H9 (cell line): ENCODE results near the gene MGRN1. TPM values are rescaled to one million over a fixed set of nuclear protein-coding genes. Genes with fewer than 3 reads are reported as not detected.
A peak's percentile ranks its signal among the peaks of the same experiment; 100 is the strongest.

Experiments used
- DNase-seq: peaks from one replicate; pipeline ENCODE4 v3.0.0-alpha.2; 2017
- H2AFZ ChIP-seq: one replicate; pipeline ENCODE4 v1.6.1; 2013; ENCODE audit warnings: mild to moderate bottlenecking, low read length, control low read depth, moderate library complexity
- H2AK5ac ChIP-seq: 2 replicates; pipeline ENCODE4 v1.6.1; 2013; ENCODE audit warnings: low read length, control low read depth, mixed read lengths; ENCODE audit not compliant: insufficient read length
- H2BK120ac ChIP-seq: one replicate; pipeline ENCODE4 v1.6.1; 2013; ENCODE audit warnings: low read depth, mild to moderate bottlenecking, low read length, control low read depth, inconsistent platforms; ENCODE audit not compliant: poor library complexity, severe bottlenecking
- H2BK12ac ChIP-seq: 2 replicates; pipeline ENCODE4 v1.6.1; 2013; ENCODE audit warnings: low read length, control low read depth, mixed read lengths, low read depth; ENCODE audit not compliant: insufficient read length
- H2BK15ac ChIP-seq: 2 replicates; pipeline ENCODE4 v1.6.1; 2013; ENCODE audit warnings: low read depth, low read length, control low read depth
- H2BK20ac ChIP-seq: one replicate; pipeline ENCODE4 v1.6.1; 2013; ENCODE audit warnings: low read depth, mild to moderate bottlenecking, low read length, control low read depth, inconsistent platforms; ENCODE audit not compliant: poor library complexity, severe bottlenecking
- H2BK5ac ChIP-seq: 2 replicates; pipeline ENCODE4 v1.6.1; 2013; ENCODE audit warnings: low read length, control low read depth, mixed read lengths; ENCODE audit not compliant: insufficient read length
- H3K14ac ChIP-seq: 2 replicates; pipeline ENCODE4 v1.6.1; 2013; ENCODE audit warnings: low read length, control low read depth; ENCODE audit not compliant: insufficient read depth
- H3K18ac ChIP-seq: 2 replicates; pipeline ENCODE4 v1.6.1; 2013; ENCODE audit warnings: low read depth, mild to moderate bottlenecking, mixed read lengths, low read length, control low read depth; ENCODE audit not compliant: insufficient read length
- H3K23ac ChIP-seq: 2 replicates; pipeline ENCODE4 v1.6.1; 2013; ENCODE audit warnings: low read length, control low read depth, mixed read lengths, low read depth; ENCODE audit not compliant: insufficient read length
- H3K23me2 ChIP-seq: 2 replicates; pipeline ENCODE4 v1.6.1; 2013; ENCODE audit warnings: low read depth, mild to moderate bottlenecking, mixed read lengths, low read length, control low read depth; ENCODE audit not compliant: insufficient read length, poor library complexity, severe bottlenecking
- H3K27ac ChIP-seq: 2 replicates; pipeline ENCODE4 v1.5.1; 2013; ENCODE audit warnings: low read length, control low read depth, mixed read lengths, low read depth; ENCODE audit not compliant: insufficient read length
- H3K27me3 ChIP-seq: 2 replicates; pipeline ENCODE4 v1.6.1; 2013; ENCODE audit warnings: low read length, control low read depth, inconsistent platforms; ENCODE audit not compliant: insufficient read depth
- H3K4ac ChIP-seq: 2 replicates; pipeline ENCODE4 v1.6.1; 2013; ENCODE audit warnings: low read depth, mild to moderate bottlenecking, control low read depth, inconsistent platforms, low read length, moderate library complexity
- H3K4me1 ChIP-seq: 2 replicates; pipeline ENCODE4 v1.6.1; 2013; ENCODE audit warnings: low read length, control low read depth, inconsistent platforms; ENCODE audit not compliant: insufficient read depth
- H3K4me2 ChIP-seq: 2 replicates; pipeline ENCODE4 v1.6.1; 2013; ENCODE audit warnings: low read length, control low read depth, mixed read lengths; ENCODE audit not compliant: insufficient read length, insufficient read depth
- H3K56ac ChIP-seq: 2 replicates; pipeline ENCODE4 v1.6.1; 2013; ENCODE audit warnings: low read depth, mild to moderate bottlenecking, mixed read lengths, low read length, control low read depth; ENCODE audit not compliant: insufficient read length
- H3K79me1 ChIP-seq: 2 replicates; pipeline ENCODE4 v1.6.1; 2013; ENCODE audit warnings: low read depth, mild to moderate bottlenecking, moderate library complexity, low read length, control low read depth, inconsistent platforms; ENCODE audit not compliant: insufficient read depth, poor library complexity, severe bottlenecking
- H3K79me2 ChIP-seq: 2 replicates; pipeline ENCODE4 v1.6.1; 2013; ENCODE audit warnings: low read length, control low read depth, inconsistent platforms; ENCODE audit not compliant: insufficient read depth
- H3K9ac ChIP-seq: 2 replicates; pipeline ENCODE4 v1.6.1; 2013; ENCODE audit warnings: low read length, control low read depth, mixed read lengths; ENCODE audit not compliant: insufficient read length; ENCODE audit errors: extremely low read depth
- H3K9me3 ChIP-seq: one replicate; pipeline ENCODE4 v1.6.1; 2013; ENCODE audit warnings: low read depth, low read length, inconsistent platforms; ENCODE audit not compliant: control insufficient read depth
- H3T11ph ChIP-seq: one replicate; pipeline ENCODE4 v1.6.1; 2013; ENCODE audit warnings: mild to moderate bottlenecking, low read length, control low read depth, inconsistent platforms
- H4K20me1 ChIP-seq: one replicate; pipeline ENCODE4 v1.6.1; 2013; ENCODE audit not compliant: control insufficient read depth, insufficient read length, insufficient read depth
- H4K5ac ChIP-seq: 2 replicates; pipeline ENCODE4 v1.6.1; 2013; ENCODE audit warnings: low read depth, mild to moderate bottlenecking, mixed read lengths, low read length, control low read depth; ENCODE audit not compliant: insufficient read length
- H4K8ac ChIP-seq: replicated peaks from 2 replicates; pipeline ENCODE4 v1.6.1; 2013; ENCODE audit warnings: low read length, control low read depth, mixed read lengths, low read depth; ENCODE audit not compliant: insufficient read length
- H4K91ac ChIP-seq: 2 replicates; pipeline ENCODE4 v1.6.1; 2013; ENCODE audit warnings: low read depth, mild to moderate bottlenecking, moderate library complexity, mixed read lengths, low read length, control low read depth; ENCODE audit not compliant: insufficient read length
- H3K27ac Mint-ChIP-seq, 3 experiments: 2 replicates in 2 of 3; 3 replicates in 1 of 3; pipeline ENCODE4 v1.8.0; 2020 to 2021; ENCODE audit warnings: mixed read lengths in 3 of 3, mild to moderate bottlenecking in 1 of 3, moderate library complexity in 1 of 3
- H3K27me3 Mint-ChIP-seq: 2 replicates; pipeline ENCODE4 v1.8.0; 2021; ENCODE audit warnings: low read depth, mild to moderate bottlenecking, moderate library complexity, mixed read lengths
- H3K36me3 Mint-ChIP-seq, 3 experiments: 2 replicates in 2 of 3; 3 replicates in 1 of 3; pipeline ENCODE4 v1.8.0; 2020 to 2021; ENCODE audit warnings: low read depth in 3 of 3, mixed read lengths in 3 of 3; ENCODE audit not compliant: insufficient read depth in 1 of 3
- H3K4me1 Mint-ChIP-seq, 2 experiments: 2 replicates each; pipeline ENCODE4 v1.8.0; 2020; ENCODE audit warnings: mixed read lengths in 2 of 2
- H3K4me3 Mint-ChIP-seq, 2 experiments: 2 replicates in 1 of 2; 3 replicates in 1 of 2; pipeline ENCODE4 v1.8.0; 2020 to 2021; ENCODE audit warnings: mild to moderate bottlenecking in 2 of 2, mixed read lengths in 2 of 2, moderate library complexity in 1 of 2
- H3K9me3 Mint-ChIP-seq, 2 experiments: 2 replicates in 1 of 2; 3 replicates in 1 of 2; pipeline ENCODE4 v1.8.0; 2020; ENCODE audit warnings: mild to moderate bottlenecking in 2 of 2, mixed read lengths in 2 of 2, moderate library complexity in 1 of 2
- whole genome bisulfite sequencing: extraction: QIAGEN DNeasy Blood & Tissue Kit; methylation state at CpG from one replicate; pipeline ENCODE4 v1.1.7; 2013; ENCODE audit warnings: missing lambda C conversion rate, low lambda C conversion rate, mixed read lengths; ENCODE audit not compliant: insufficient read length; ENCODE audit errors: extremely low coverage; 5-methylcytosine and 5-hydroxymethylcytosine counted together
- total RNA-seq: library from RNA; stranded (reverse); gene quantifications from 2 replicates; pipeline ENCODE4 v1.2.1, GENCODE V29; 2021
- TF ChIP-seq, protein P1 (sequence below): fragments of 200-600 bp; sonication (generic); conservative IDR thresholded peaks from 3 replicates; pipeline ENCODE4 v1.8.0; 2021; ENCODE audit warnings: antibody characterized with exemption, mild to moderate bottlenecking

MGRN1 gene
- total RNA-seq, 1 experiment from 2014 or later, result 91.6 TPM

DNA sequence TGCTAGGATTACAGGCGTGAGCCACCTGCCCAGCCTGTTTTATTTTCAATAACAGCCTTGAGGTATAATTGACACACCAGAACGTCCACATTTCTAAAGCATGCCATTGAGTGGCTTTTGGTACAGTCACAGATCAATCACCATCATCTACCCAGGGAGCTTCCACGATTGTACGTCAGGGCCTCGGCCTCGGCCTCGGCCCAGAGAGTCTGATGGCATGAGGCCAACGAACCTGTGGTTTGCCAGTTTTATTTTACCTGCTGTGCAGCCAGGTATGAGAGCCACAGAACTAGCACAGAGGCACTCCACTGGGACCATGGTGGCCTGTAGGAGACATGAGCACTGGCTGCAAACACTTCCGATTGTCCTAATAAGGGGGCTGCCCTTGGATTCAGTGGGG is 18.3 kb upstream of the MGRN1 start:
- Histone ChIP-seq H3K56ac (no peak overlapping the region), H3K27ac (no peak overlapping the region), H4K91ac (no peak overlapping the region), H3K27me3 (no peaks in the 10 kb centered on the region), H3K18ac (no peak overlapping the region), H4K5ac (no peak overlapping the region), H2BK15ac (no peak overlapping the region), H2BK5ac (no peak overlapping the region), H3K9ac (no peak overlapping the region), H2BK12ac (no peak overlapping the region), H4K8ac (no peak overlapping the region), H3K23me2 (no peaks in the 10 kb centered on the region), H2AFZ (no peak overlapping the region), H3K4me1 (no peaks in the 10 kb centered on the region), H3K14ac (no peak overlapping the region), H3K79me2 (peaks cover 5% of the 10 kb centered on the region; the same call in 1 of the 2 replicates), H3K23ac (no peak overlapping the region), H3K79me1 (peaks cover 3% of the 10 kb centered on the region), H3K4me2 (no peak overlapping the region), H3T11ph (no peak overlapping the region), H4K20me1 (no peaks in the 10 kb centered on the region), H2BK120ac (no peak overlapping the region), H2BK20ac (no peak overlapping the region), H2AK5ac (no peak overlapping the region), H3K9me3 (no peaks in the 10 kb centered on the region), H3K4ac (no peak overlapping the region)
- no CpG with 5 or more reads among the region's 9 CpGs for WGBS
- TF ChIP-seq, protein P1, sequence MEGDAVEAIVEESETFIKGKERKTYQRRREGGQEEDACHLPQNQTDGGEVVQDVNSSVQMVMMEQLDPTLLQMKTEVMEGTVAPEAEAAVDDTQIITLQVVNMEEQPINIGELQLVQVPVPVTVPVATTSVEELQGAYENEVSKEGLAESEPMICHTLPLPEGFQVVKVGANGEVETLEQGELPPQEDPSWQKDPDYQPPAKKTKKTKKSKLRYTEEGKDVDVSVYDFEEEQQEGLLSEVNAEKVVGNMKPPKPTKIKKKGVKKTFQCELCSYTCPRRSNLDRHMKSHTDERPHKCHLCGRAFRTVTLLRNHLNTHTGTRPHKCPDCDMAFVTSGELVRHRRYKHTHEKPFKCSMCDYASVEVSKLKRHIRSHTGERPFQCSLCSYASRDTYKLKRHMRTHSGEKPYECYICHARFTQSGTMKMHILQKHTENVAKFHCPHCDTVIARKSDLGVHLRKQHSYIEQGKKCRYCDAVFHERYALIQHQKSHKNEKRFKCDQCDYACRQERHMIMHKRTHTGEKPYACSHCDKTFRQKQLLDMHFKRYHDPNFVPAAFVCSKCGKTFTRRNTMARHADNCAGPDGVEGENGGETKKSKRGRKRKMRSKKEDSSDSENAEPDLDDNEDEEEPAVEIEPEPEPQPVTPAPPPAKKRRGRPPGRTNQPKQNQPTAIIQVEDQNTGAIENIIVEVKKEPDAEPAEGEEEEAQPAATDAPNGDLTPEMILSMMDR, result no peak
- Mint-ChIP-seq H3K27me3 (no peaks in the 10 kb centered on the region), H3K4me3 (no peak overlapping the region), H3K36me3 (peaks cover 0 to 25% (median 6%) of the 10 kb centered on the region in 3 experiments; a peak in 4 of 7 replicates), H3K9me3 (no peaks in the 10 kb centered on the region), H3K27ac (peak overlapping the region; percentile 40 to 68 (median 61); a peak in 3 of 7 replicates), H3K4me1 (peaks cover 7 to 14% of the 10 kb centered on the region in 2 experiments)
- no peak for DNase-seq
